ENCODE data around the gene GLYR1. TPM values are rescaled to one million over a fixed set of nuclear protein-coding genes. Genes with fewer than 3 reads are reported as not detected.
A peak's percentile ranks its signal among the peaks of the same experiment; 100 is the strongest.

The GLYR1 gene
- total RNA-seq, 1 donor from 2014 or later, result 39.7 TPM

GRCh38 chr16:4766875-4767628 is 80.0 kb downstream of the GLYR1 start, which contains the start of gene ZNF500:
TSS of gene ZNF500 (minus strand) at chr16:4767162. CDS start at chr16:4765978, 1,184 bp downstream.
- peak; percentile 96 for DNase-seq (ENCODE audit: low read depth)

- DNase-seq (ENCODE audit: low read depth), result no peak
Observed at GRCh38 chr16:4765511-4766474, 81.3 kb downstream of the GLYR1 start.

GRCh38 chr16:4763791-4764190 is 83.3 kb downstream of the GLYR1 start:
- peak; percentile 53 for DNase-seq (ENCODE audit: low read depth)

- no peak for DNase-seq (ENCODE audit: low read depth)
Observed at GRCh38 chr16:4762205-4762604, 84.9 kb downstream of the GLYR1 start.

GRCh38 chr16:4760221-4760910 is 86.7 kb downstream of the GLYR1 start:
- DNase-seq (ENCODE audit: low read depth), result no peak

- no peak for DNase-seq (ENCODE audit: low read depth)
Observed at GRCh38 chr16:4755687-4756086, 91.4 kb downstream of the GLYR1 start.

GRCh38 chr16:4754865-4755264 is 92.2 kb downstream of the GLYR1 start:
- DNase-seq (ENCODE audit: low read depth), result no peak

- DNase-seq (ENCODE audit: low read depth), result no peak
Observed at GRCh38 chr16:4753227-4753626, 93.9 kb downstream of the GLYR1 start.

Other genes with a start within 250 kb of the GLYR1 start
- gene UBALD1, start 232.4 kb downstream of the GLYR1 start, total RNA-seq, result 10.0 and 12.8 TPM in 2 replicates
- 31.9 and 33.6 TPM in 2 replicates for gene MGRN1, start 222.5 kb downstream of the GLYR1 start, total RNA-seq
- 81.4 and 102 TPM in 2 replicates for gene NUDT16L1, start 153.7 kb downstream of the GLYR1 start, total RNA-seq
- 16.8 and 18.0 TPM in 2 replicates for gene ANKS3, start 113.0 kb downstream of the GLYR1 start, total RNA-seq
- gene DNAAF8, start 112.8 kb downstream of the GLYR1 start, total RNA-seq, result 0.91 and 1.1 TPM in 2 replicates
- 10.9 and 16.1 TPM in 2 replicates for gene ZNF500, start 80.1 kb downstream of the GLYR1 start, total RNA-seq
- not detected in 2 replicates for gene SEPTIN12, start 58.9 kb downstream of the GLYR1 start, total RNA-seq
- not detected in 2 replicates for gene SMIM22, start 51.9 kb downstream of the GLYR1 start, total RNA-seq
- 21.1 and 46.6 TPM in 2 replicates for gene ROGDI, start 44.7 kb downstream of the GLYR1 start, total RNA-seq
- gene UBN1, start 193 bp upstream of the GLYR1 start, total RNA-seq, result 35.4 and 52.2 TPM in 2 replicates
- 5.9 and 25.4 TPM in 2 replicates for gene PPL, start 89.9 kb upstream of the GLYR1 start, total RNA-seq
- gene SEC14L5, start 111.0 kb upstream of the GLYR1 start, total RNA-seq, result 0.16 and 0.68 TPM in 2 replicates
- gene NAGPA, start 186.6 kb upstream of the GLYR1 start, total RNA-seq, result 14.4 and 38.8 TPM in 2 replicates
- gene C16orf89, start 218.7 kb upstream of the GLYR1 start, total RNA-seq, result 0.43 and 0.94 TPM in 2 replicates
- gene ALG1, start 224.6 kb upstream of the GLYR1 start, total RNA-seq, result 16.9 and 20.6 TPM in 2 replicates